GM21737 (cell line): ENCODE data around the gene XPO1.
A peak's percentile ranks its signal among the peaks of the same experiment; 100 is the strongest.
"Not testable (repeated sequence)": the region's sequence is repeated elsewhere in the genome, so short reads cannot be mapped to it uniquely, and the experiment has no call there.

Experiments used
- ATAC-seq: cut with Tn5 transposase; IDR thresholded peaks from one replicate; pipeline ENCODE4 v1.9.1; 2021; ENCODE audit warnings: mild to moderate bottlenecking, moderate library complexity; ENCODE audit not compliant: unreplicated experiment

XPO1 gene

GRCh38 chr2:61538200-61538919, at the start of gene XPO1:
Gene XPO1 (minus strand): TSS chr2:61538356. CDS start chr2:61533897, 4,459 bp downstream.
- peak; percentile 79 for ATAC-seq

- not testable (repeated sequence) for ATAC-seq
Observed at GRCh38 chr2:61586928-61587327, 48.8 kb upstream of the XPO1 start.

- ATAC-seq: no peak
Observed at GRCh38 chr2:61585383-61585782, 47.2 kb upstream of the XPO1 start.

GRCh38 chr2:61584368-61584767, 46.2 kb upstream of the XPO1 start:
- not testable (repeated sequence) for ATAC-seq

GRCh38 chr2:61582165-61582564, 44.0 kb upstream of the XPO1 start:
- no peak for ATAC-seq

GRCh38 chr2:61581716-61582115, 43.6 kb upstream of the XPO1 start:
- no peak for ATAC-seq

- ATAC-seq: no peak
Observed at GRCh38 chr2:61575447-61575859, 37.3 kb upstream of the XPO1 start.

GRCh38 chr2:61566566-61566965, 28.4 kb upstream of the XPO1 start:
- ATAC-seq: no peak

- ATAC-seq: no peak
Observed at GRCh38 chr2:61562615-61563014, 24.5 kb upstream of the XPO1 start.

GRCh38 chr2:61558160-61558559, 20.0 kb upstream of the XPO1 start:
- ATAC-seq: no peak

GRCh38 chr2:61557381-61557780, 19.2 kb upstream of the XPO1 start:
- no peak for ATAC-seq

GRCh38 chr2:61554604-61555003, 16.4 kb upstream of the XPO1 start:
- no peak for ATAC-seq

GRCh38 chr2:61550375-61551209, 12.4 kb upstream of the XPO1 start:
- ATAC-seq: no peak

- no peak for ATAC-seq
Observed at GRCh38 chr2:61549546-61549945, 11.4 kb upstream of the XPO1 start.

- no peak for ATAC-seq
Observed at GRCh38 chr2:61543062-61543461, 4.9 kb upstream of the XPO1 start.

GRCh38 chr2:61540167-61540566, 2.0 kb upstream of the XPO1 start:
- not testable (repeated sequence) for ATAC-seq

GRCh38 chr2:61538920-61539520, 864 bp upstream of the XPO1 start:
- ATAC-seq: no peak

- ATAC-seq: no peak
Observed at GRCh38 chr2:61537950-61538199, 281 bp downstream of the XPO1 start.

GRCh38 chr2:61537277-61537949, 743 bp downstream of the XPO1 start:
- no peak for ATAC-seq

- ATAC-seq: peak; percentile 61
Observed at GRCh38 chr2:61536572-61537276, 1.4 kb downstream of the XPO1 start.

GRCh38 chr2:61536180-61536571, 2.0 kb downstream of the XPO1 start:
- no peak for ATAC-seq
